NCI-H526 (cell line): ENCODE data around the gene CAPN1.
A peak's percentile ranks its signal among the peaks of the same experiment; 100 is the strongest.
"Not testable (repeated sequence)": the region's sequence is repeated elsewhere in the genome, so short reads cannot be mapped to it uniquely, and the experiment has no call there.

Source experiments
- DNase-seq, 2 experiments: peaks; one replicate each; lab custom pipeline; 2025; lab: John Stamatoyannopoulos, UW

The CAPN1 gene

GRCh38 chr11:65159012-65159411 lies 22.7 kb upstream of the CAPN1 start:
- no peak for DNase-seq

GRCh38 chr11:65160643-65161042 lies 21.1 kb upstream of the CAPN1 start:
- DNase-seq: no peak

- DNase-seq: no peak
These were observed 18.0 kb upstream of the CAPN1 start for GRCh38 chr11:65163684-65164083.

- DNase-seq: no peak
These were observed 16.1 kb upstream of the CAPN1 start for GRCh38 chr11:65165410-65166317.

- DNase-seq: no peak
These were observed 14.8 kb upstream of the CAPN1 start for GRCh38 chr11:65166893-65167292.

- DNase-seq: no peak
These were observed 14.1 kb upstream of the CAPN1 start for GRCh38 chr11:65167656-65168055.

- DNase-seq: no peak
These were observed 12.5 kb upstream of the CAPN1 start for GRCh38 chr11:65169164-65169641.

- no peak for DNase-seq
These were observed 11.6 kb upstream of the CAPN1 start, which contains the start of gene SPDYC for GRCh38 chr11:65170058-65170534. Gene SPDYC (plus strand): TSS chr11:65170233. CDS start chr11:65171358, 1,125 bp downstream.

- DNase-seq: no peak
These were observed 9.1 kb upstream of the CAPN1 start for GRCh38 chr11:65172600-65172999.

- not testable (repeated sequence) for DNase-seq
These were observed 7.1 kb upstream of the CAPN1 start for GRCh38 chr11:65174571-65175010.

GRCh38 chr11:65180877-65181568 lies 705 bp upstream of the CAPN1 start:
- peak; percentile 71 to 92 for DNase-seq

- peak; percentile 59 to 87 for DNase-seq
These were observed 786 bp downstream of the CAPN1 start for GRCh38 chr11:65182258-65183170.

GRCh38 chr11:65183201-65183891 lies 1.6 kb downstream of the CAPN1 start:
- DNase-seq: peak; percentile 41 to 75

GRCh38 chr11:65184146-65184545 lies 2.4 kb downstream of the CAPN1 start:
- DNase-seq: no peak

- peak in 1 of 2 experiments; percentile 20 for DNase-seq
These were observed 3.4 kb downstream of the CAPN1 start for GRCh38 chr11:65185171-65185570.

GRCh38 chr11:65185869-65186341 lies 4.2 kb downstream of the CAPN1 start:
- no peak for DNase-seq

- DNase-seq: no peak
These were observed 5.0 kb downstream of the CAPN1 start for GRCh38 chr11:65186701-65187100.

GRCh38 chr11:65187146-65187675 lies 5.5 kb downstream of the CAPN1 start:
- no peak for DNase-seq

- no peak for DNase-seq
These were observed 6.3 kb downstream of the CAPN1 start for GRCh38 chr11:65187971-65188461.

GRCh38 chr11:65188486-65188885 lies 6.8 kb downstream of the CAPN1 start:
- DNase-seq: no peak
